GM12892 (cell line): ENCODE measurements around the gene LRRC23.
"Not testable (repeated sequence)": the region's sequence is repeated elsewhere in the genome, so short reads cannot be mapped to it uniquely, and the experiment has no call there.

Experiments
- POLR2A ChIP-seq: IDR thresholded peaks from 2 replicates; pipeline ENCODE4 v1.6.1; 2011; ENCODE audit warnings: low read depth, low read length, control low read depth
- POLR2AphosphoS5 ChIP-seq: IDR thresholded peaks from 2 replicates; pipeline ENCODE4 v1.6.1; 2011; ENCODE audit warnings: low read depth, low read length, control low read depth

DNA sequence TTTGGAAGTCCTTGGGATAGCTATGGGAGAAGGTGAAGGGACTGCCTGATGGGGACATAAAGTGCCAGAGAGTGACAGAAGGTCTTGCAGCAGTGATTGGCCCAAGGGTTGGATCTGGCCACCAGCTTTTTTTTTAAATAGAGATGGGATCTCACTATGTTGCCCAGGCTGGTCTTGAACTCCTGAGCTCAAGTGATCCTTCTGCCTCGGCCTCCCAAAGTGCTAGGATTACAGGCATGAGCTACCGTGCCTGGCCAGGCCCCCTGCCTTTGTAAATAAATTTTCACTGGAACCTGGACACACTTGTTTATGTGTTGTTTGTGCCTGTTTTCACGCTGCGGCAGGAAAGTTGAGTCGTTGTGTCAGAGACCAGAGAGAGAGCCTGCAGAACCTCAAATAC is 39.3 kb upstream of the LRRC23 start:
- TF ChIP-seq POLR2A, POLR2AphosphoS5: not testable (repeated sequence)
